Stimulated activated CD4-positive, alpha-beta T cell treated with anti-CD3 and anti-CD28 coated beads, TNF-alpha, amount 100 ng/mL, for 48 hours (primary cell): Measurements from ENCODE around the gene IGSF10.

Source experiments
- DNase-seq, 3 donors: peaks; one replicate each; pipeline ENCODE4 v3.0.0-alpha.2; 2020; ENCODE audit warnings: low read depth in 3 of 3

IGSF10 gene

GRCh38 chr3:151462991-151463390, 2.1 kb upstream of the IGSF10 start:
- DNase-seq, result no peak

- no peak for DNase-seq
Measured at GRCh38 chr3:151462278-151462780, 1.5 kb upstream of the IGSF10 start.

- no peak for DNase-seq
Measured at GRCh38 chr3:151460228-151460627, 633 bp downstream of the IGSF10 start.

- DNase-seq, result no peak
Measured at GRCh38 chr3:151459358-151459757, 1.5 kb downstream of the IGSF10 start.

GRCh38 chr3:151456065-151456464, 4.8 kb downstream of the IGSF10 start:
- DNase-seq, result no peak

GRCh38 chr3:151452841-151453240, 8.0 kb downstream of the IGSF10 start:
- DNase-seq, result no peak

GRCh38 chr3:151452368-151452767, 8.5 kb downstream of the IGSF10 start:
- DNase-seq, result no peak

GRCh38 chr3:151446002-151446340, 14.9 kb downstream of the IGSF10 start:
- no peak for DNase-seq

GRCh38 chr3:151445273-151446001, 15.4 kb downstream of the IGSF10 start:
- DNase-seq, result no peak

GRCh38 chr3:151443583-151443982, 17.3 kb downstream of the IGSF10 start:
- DNase-seq, result no peak

- DNase-seq, result no peak
Measured at GRCh38 chr3:151440940-151441339, 19.9 kb downstream of the IGSF10 start.

GRCh38 chr3:151439652-151440125, 21.2 kb downstream of the IGSF10 start:
- peak in 1 of 3 donors; percentile 2 for DNase-seq

- no peak for DNase-seq
Measured at GRCh38 chr3:151437906-151438305, 23.0 kb downstream of the IGSF10 start.

- DNase-seq, result no peak
Measured at GRCh38 chr3:151436675-151437446, 24.0 kb downstream of the IGSF10 start.

- no peak for DNase-seq
Measured at GRCh38 chr3:151434151-151434890, 26.5 kb downstream of the IGSF10 start.

- DNase-seq, result no peak
Measured at GRCh38 chr3:151432616-151433372, 28.1 kb downstream of the IGSF10 start.

GRCh38 chr3:151431940-151432339, 28.9 kb downstream of the IGSF10 start:
- no peak for DNase-seq

GRCh38 chr3:151430821-151431484, 29.9 kb downstream of the IGSF10 start:
- no peak for DNase-seq

GRCh38 chr3:151428386-151428785, 32.5 kb downstream of the IGSF10 start:
- no peak for DNase-seq

- no peak for DNase-seq
Measured at GRCh38 chr3:151426341-151426657, 34.6 kb downstream of the IGSF10 start.
